K562 (cell line): ENCODE data around the gene SGSM2. TPM values are rescaled to one million over a fixed set of nuclear protein-coding genes. Genes with fewer than 3 reads are reported as not detected.

Experiments used
- ATAC-seq: fragments of 200-7000 bp; cut with Tn5 transposase; 3 replicates; pipeline ENCODE4 v1.9.1; 2020; ENCODE audit warnings: moderate library complexity
- BruUV-seq: library from RNA; stranded (reverse); fragments of 400-500 nt; replicated peaks from 2 replicates; lab custom pipeline; 2021; lab: Mats Ljungman, UMichigan
- CTCF ChIA-PET: fragments of 300-600 bp; formaldehyde crosslinking; extraction: SDS; loops from one replicate; lab custom pipeline; 2021; ENCODE audit warnings: low intra/inter-chr PET ratio; lab: Yijun Ruan, JAX
- POLR2A ChIA-PET: fragments of 300-600, 350-650 bp; sonication (Branson Sonifier 250); formaldehyde crosslinking; extraction: SDS; loops from one replicate; lab custom pipeline; 2021; ENCODE audit warnings: antibody characterized with exemption, inconsistent platforms; lab: Yijun Ruan, JAX
- DNase-seq, 4 experiments: peaks; one replicate each; pipeline versions ENCODE4 v3.0.0 to v3.0.0-alpha.2; 2011 to 2018; ENCODE audit warnings: low spot score in 3 of 4, mixed read lengths in 3 of 4; ENCODE audit errors: extremely low read depth in 1 of 4
- FAIRE-seq: peaks from 2 replicates; lab custom pipeline; 2011; peaks lifted over from hg19 to GRCh38; lab: Jason Lieb, UNC
- H2AFZ ChIP-seq: 2 replicates; pipeline ENCODE4 v1.6.0; 2011; ENCODE audit warnings: low read depth, low read length, control low read depth, inconsistent platforms
- H3K27ac ChIP-seq: fragments of 200-600 bp; 3 replicates; pipeline ENCODE4 v1.8.0; 2011; ENCODE audit warnings: low read depth, mild to moderate bottlenecking, control low read depth, inconsistent platforms, low read length, moderate library complexity, mixed read lengths; ENCODE audit errors: extremely low read depth
- H3K27me3 ChIP-seq, 2 experiments: fragments of 300-600 bp in 1 of 2; 2 replicates in 1 of 2; 3 replicates in 1 of 2; pipeline versions ENCODE4 v1.6.0 to v1.8.0; 2011; ENCODE audit warnings: inconsistent platforms in 2 of 2, low read length in 2 of 2, mild to moderate bottlenecking in 1 of 2, mixed read lengths in 1 of 2, moderate library complexity in 1 of 2; ENCODE audit not compliant: control insufficient read depth in 2 of 2, insufficient read depth in 2 of 2
- H3K36me3 ChIP-seq: fragments of 300-600 bp; 3 replicates; pipeline ENCODE4 v1.8.0; 2011; ENCODE audit warnings: mild to moderate bottlenecking, low read length, inconsistent platforms; ENCODE audit not compliant: control insufficient read depth, insufficient read depth
- H3K4me1 ChIP-seq, 2 experiments: fragments of 200-600 bp in 1 of 2; replicated peaks in 1 of 2; 2 replicates in 1 of 2; 3 replicates in 1 of 2; pipeline versions ENCODE4 v1.5.1 to v1.8.0; 2011; ENCODE audit warnings: inconsistent platforms in 2 of 2, low read length in 2 of 2, mild to moderate bottlenecking in 1 of 2, mixed read lengths in 1 of 2, moderate library complexity in 1 of 2; ENCODE audit not compliant: control insufficient read depth in 2 of 2, insufficient read depth in 2 of 2
- H3K4me2 ChIP-seq: 2 replicates; pipeline ENCODE4 v1.6.1; 2011; ENCODE audit warnings: low read length, control low read depth, inconsistent platforms, mixed read lengths; ENCODE audit not compliant: insufficient read depth
- H3K4me3 ChIP-seq: fragments of 200-600 bp; sonication (generic), shearing (Covaris generic); 2 replicates; pipeline ENCODE4 v1.5.1; 2016; ENCODE audit warnings: control low read depth, inconsistent platforms
- H3K79me2 ChIP-seq: fragments of 200-600 bp; 3 replicates; pipeline ENCODE4 v1.8.0; 2011; ENCODE audit warnings: low read length, inconsistent platforms; ENCODE audit not compliant: control insufficient read depth, insufficient read depth
- H3K9ac ChIP-seq, 2 experiments: 2 replicates each; pipeline versions ENCODE4 v1.6.0 to v1.6.1; 2011; ENCODE audit warnings: low read depth in 2 of 2, low read length in 2 of 2, control low read depth in 1 of 2, inconsistent platforms in 1 of 2, mild to moderate bottlenecking in 1 of 2, mixed read lengths in 1 of 2; ENCODE audit not compliant: insufficient read depth in 1 of 2
- H3K9me1 ChIP-seq: one replicate; pipeline ENCODE4 v1.6.0; 2011; ENCODE audit warnings: inconsistent platforms, mild to moderate bottlenecking, low read length, moderate library complexity; ENCODE audit not compliant: control insufficient read depth, insufficient read depth
- H3K9me3 ChIP-seq: replicated peaks from 2 replicates; pipeline ENCODE4 v1.5.1; 2011; ENCODE audit warnings: low read depth, low read length, inconsistent platforms; ENCODE audit not compliant: control insufficient read depth, insufficient read depth
- H4K20me1 ChIP-seq: replicated peaks from 2 replicates; pipeline ENCODE4 v1.6.1; 2011; ENCODE audit warnings: low read length, inconsistent platforms, mixed read lengths; ENCODE audit not compliant: control insufficient read depth, insufficient read depth
- ARID3B ChIP-seq: fragments of 250-450 bp; sonication (Bioruptor Pico); IDR thresholded peaks from 2 replicates; pipeline ENCODE4 v1.4.0; 2020; ENCODE audit warnings: borderline replicate concordance
- GTF2B ChIP-seq: IDR thresholded peaks from 2 replicates; pipeline ENCODE4 v1.6.1; 2011; ENCODE audit not compliant: insufficient read length; ENCODE audit errors: extremely low read depth
- HMG20A ChIP-seq: fragments of 450-650 bp; formaldehyde crosslinking; conservative IDR thresholded peaks from 2 replicates; pipeline ENCODE4 v1.4.0; 2020; ENCODE audit warnings: mild to moderate bottlenecking, mixed read lengths
- HNRNPL ChIP-seq: fragments of 200-400 bp; formaldehyde crosslinking; IDR thresholded peaks from 2 replicates; pipeline ENCODE4 v1.6.1; 2017; ENCODE audit warnings: low read depth, mild to moderate bottlenecking, low read length
- MITF ChIP-seq: IDR thresholded peaks from 2 replicates; pipeline ENCODE4 v1.6.1; 2014; ENCODE audit warnings: antibody characterized with exemption
- PBX2 ChIP-seq, 2 experiments: IDR thresholded peaks in 1 of 2; conservative IDR thresholded peaks in 1 of 2; 2 replicates each; pipeline ENCODE4 v1.6.1; 2016; ENCODE audit warnings: low read depth in 2 of 2, mild to moderate bottlenecking in 1 of 2, missing compliant biosample characterization in 1 of 2, missing genetic modification characterization in 1 of 2, moderate library complexity in 1 of 2
- POLR2A ChIP-seq: fragments of 450-650 bp; conservative IDR thresholded peaks from 2 replicates; pipeline ENCODE4 v1.6.1; 2016
- PTBP1 ChIP-seq: fragments of 200-400 bp; formaldehyde crosslinking; IDR thresholded peaks from 2 replicates; pipeline ENCODE4 v1.6.1; 2017; ENCODE audit warnings: low read depth, low read length
- SIRT6 ChIP-seq: IDR thresholded peaks from one replicate; pipeline ENCODE4 v1.6.1; 2012; ENCODE audit warnings: low read depth, mild to moderate bottlenecking, control low read depth, inconsistent platforms, low read length, moderate library complexity
- SRSF1 ChIP-seq: fragments of 200-400 bp; formaldehyde crosslinking; IDR thresholded peaks from 2 replicates; pipeline ENCODE4 v1.6.1; 2017; ENCODE audit warnings: mild to moderate bottlenecking, low read depth, low read length, moderate library complexity
- ZNF764 ChIP-seq: fragments of 250-450 bp; sonication (Bioruptor Pico); IDR thresholded peaks from 2 replicates; pipeline ENCODE4 v1.4.0; 2020; ENCODE audit warnings: low read depth, mild to moderate bottlenecking, moderate library complexity
- ZNF77 ChIP-seq: fragments of 250-450 bp; sonication (Bioruptor Pico); IDR thresholded peaks from 2 replicates; pipeline ENCODE4 v1.5.0; 2020
- WGBS: fragments of 100-300 bp; shearing (Covaris generic); methylation state at CpG from one replicate; pipeline ENCODE4 v1.1.6; 2016; ENCODE audit warnings: low coverage, mixed read lengths; ENCODE audit not compliant: insufficient coverage; ENCODE audit errors: missing lambda C conversion rate; 5-methylcytosine and 5-hydroxymethylcytosine counted together
- in situ Hi-C: fragments of 300-500 bp; cut with MboI; formaldehyde crosslinking; loops from 4 replicates; pipeline ENCODE4 v1.15.0; 2018; ENCODE audit warnings: inconsistent platforms, mixed read lengths
- intact Hi-C: fragments of 100-400 bp; cut with micrococcal nuclease; formaldehyde crosslinking; loops from 2 replicates; pipeline ENCODE4 v1.14.2; 2022
- polyA plus RNA-seq, 8 experiments: library from polyadenylated mRNA; depleted of rRNA in 4 of 8; stranded (reverse) in 5 of 8; unstranded in 3 of 8; fragments of >200 nt; fragmentation: Nextera tagmentation in 2 of 8; fragmentation: Illumina TruSeq in 1 of 8; extraction: Ambion mirVana in 2 of 8; extraction: Trizol in 1 of 8; gene quantifications; 2 replicates each; pipeline versions ENCODE4 v1.2.1 to v1.2.3, GENCODE V29; 2011 to 2014; ENCODE audit warnings: inconsistent platforms in 1 of 8, missing spikeins in 1 of 8
- total RNA-seq, 7 experiments: library from RNA; depleted of rRNA in 6 of 7; stranded (reverse); fragments of >200 nt in 6 of 7; fragmentation: Illumina TruSeq in 2 of 7; extraction: Trizol in 2 of 7; gene quantifications; 2 replicates each; pipeline versions ENCODE4 v1.2.1 to v1.2.3, GENCODE V29; 2011 to 2021; ENCODE audit warnings: low replicate concordance in 1 of 7

The SGSM2 gene
- total and polyA plus RNA-seq, 9 of the 15 experiments (the other 6 are each of a cell fraction or from before 2014, with no cell fraction given) = 0.20 to 26.3 (median 14.8) TPM

- ATAC-seq (no peak), DNase-seq (no peak), FAIRE-seq (no peak)
- in situ Hi-C loops (no loop called here), intact Hi-C loops (no loop called here)
- Histone ChIP-seq H3K79me2 (no peaks in the 10 kb centered on the region), H3K4me1 (peaks cover 0 to 6% of the 10 kb centered on the region in 2 experiments; a peak in 2 of 5 replicates), H4K20me1 (no peaks in the 10 kb centered on the region), H3K9me1 (no peaks in the 10 kb centered on the region), H3K27me3 (no peaks in the 10 kb centered on the region), H2AFZ (no peak overlapping the region), H3K4me3 (no peak overlapping the region), H3K9ac (no peak overlapping the region), H3K36me3 (no peaks in the 10 kb centered on the region), H3K4me2 (no peak overlapping the region), H3K27ac (no peak overlapping the region), H3K9me3 (no peaks in the 10 kb centered on the region)
- BruUV-seq = no TSS peak
- WGBS = 27% methylated on average over 3 of the region's 5 CpGs
- POLR2A ChIA-PET = interaction anchor here (0.6 to 2.2 kb wide), 3 partner anchors 13 to 66 kb away, joined by 3 to 8 read pairs (median 4); no protein-coding TSS in a partner anchor
- CTCF ChIA-PET = interaction anchor here (1.3 kb wide), 1 partner anchor 47 kb away, joined by 7 read pairs; no protein-coding TSS in a partner anchor
- TF ChIP-seq MITF (no peak), PBX2 (CRISPR knock-in tag; IDR thresholded peaks at IDR 0.05; ENCODE audit: low read depth) (no peak), PBX2 (tag; conservative IDR thresholded peaks at IDR 0.05; ENCODE audit: low read depth) (no peak), SRSF1 (no peak), HMG20A (CRISPR knock-in tag) (no peak), ZNF77 (no peak), ZNF764 (no peak), ARID3B (CRISPR knock-in tag) (no peak), PTBP1 (no peak), HNRNPL (no peak), POLR2A (no peak), GTF2B (no peak), SIRT6 (no peak)
Measured at GRCh38 chr17:2369039-2369438, 31.7 kb downstream of the SGSM2 start.
